GM10266 (cell line): ENCODE measurements around the gene SIK3.

Experiments
- DNase-seq: peaks from one replicate; pipeline ENCODE4 v3.0.0; 2012; ENCODE audit errors: extremely low spot score
- TF ChIP-seq, protein P1 (sequence below): IDR thresholded peaks from 2 replicates; pipeline ENCODE4 v1.5.1; 2012; ENCODE audit warnings: mild to moderate bottlenecking, low read depth; ENCODE audit not compliant: control insufficient read depth, insufficient read depth; ENCODE audit errors: missing control alignments

The SIK3 gene

DNA sequence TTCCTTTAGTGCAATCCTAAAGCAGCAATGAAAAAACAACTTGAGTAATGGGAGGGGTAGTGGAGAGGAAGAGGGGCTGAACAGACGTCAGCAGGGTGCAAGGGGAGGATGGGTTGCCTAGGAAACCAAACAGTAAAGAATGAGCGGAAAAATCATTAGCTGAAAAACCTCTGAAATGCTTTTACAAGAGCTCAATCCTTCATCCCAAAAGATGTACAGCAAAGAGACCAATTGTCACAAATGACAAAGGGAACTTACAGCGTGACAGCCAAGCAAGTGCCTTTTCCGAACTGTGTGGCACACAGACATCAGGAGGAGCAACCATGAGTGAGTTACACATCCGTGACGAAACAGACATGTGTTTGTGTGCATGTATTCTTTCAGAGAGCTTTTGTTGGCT, 104.6 kb downstream of the SIK3 start:
- DNase-seq = no peak
- TF ChIP-seq, protein P1, sequence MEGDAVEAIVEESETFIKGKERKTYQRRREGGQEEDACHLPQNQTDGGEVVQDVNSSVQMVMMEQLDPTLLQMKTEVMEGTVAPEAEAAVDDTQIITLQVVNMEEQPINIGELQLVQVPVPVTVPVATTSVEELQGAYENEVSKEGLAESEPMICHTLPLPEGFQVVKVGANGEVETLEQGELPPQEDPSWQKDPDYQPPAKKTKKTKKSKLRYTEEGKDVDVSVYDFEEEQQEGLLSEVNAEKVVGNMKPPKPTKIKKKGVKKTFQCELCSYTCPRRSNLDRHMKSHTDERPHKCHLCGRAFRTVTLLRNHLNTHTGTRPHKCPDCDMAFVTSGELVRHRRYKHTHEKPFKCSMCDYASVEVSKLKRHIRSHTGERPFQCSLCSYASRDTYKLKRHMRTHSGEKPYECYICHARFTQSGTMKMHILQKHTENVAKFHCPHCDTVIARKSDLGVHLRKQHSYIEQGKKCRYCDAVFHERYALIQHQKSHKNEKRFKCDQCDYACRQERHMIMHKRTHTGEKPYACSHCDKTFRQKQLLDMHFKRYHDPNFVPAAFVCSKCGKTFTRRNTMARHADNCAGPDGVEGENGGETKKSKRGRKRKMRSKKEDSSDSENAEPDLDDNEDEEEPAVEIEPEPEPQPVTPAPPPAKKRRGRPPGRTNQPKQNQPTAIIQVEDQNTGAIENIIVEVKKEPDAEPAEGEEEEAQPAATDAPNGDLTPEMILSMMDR = no peak

DNA sequence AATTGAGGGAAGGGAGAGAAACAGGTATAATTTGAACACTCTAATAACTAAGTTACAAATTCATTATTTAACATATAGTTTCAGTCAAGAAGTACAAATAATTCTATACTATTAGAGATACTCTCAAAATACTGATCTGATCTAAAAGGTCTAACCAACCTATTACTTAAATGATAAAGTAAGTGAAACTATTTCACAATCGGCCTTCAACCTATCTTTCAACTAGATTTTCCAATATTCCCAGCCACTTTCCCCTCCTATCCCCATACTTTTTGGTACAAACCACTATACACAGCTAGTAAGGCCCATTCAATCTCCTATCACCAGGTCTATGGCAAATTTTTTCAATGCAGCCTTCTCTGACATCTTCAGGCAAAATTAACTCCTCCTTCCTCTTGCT, 106.7 kb downstream of the SIK3 start:
- TF ChIP-seq, protein P1 = no peak

DNA sequence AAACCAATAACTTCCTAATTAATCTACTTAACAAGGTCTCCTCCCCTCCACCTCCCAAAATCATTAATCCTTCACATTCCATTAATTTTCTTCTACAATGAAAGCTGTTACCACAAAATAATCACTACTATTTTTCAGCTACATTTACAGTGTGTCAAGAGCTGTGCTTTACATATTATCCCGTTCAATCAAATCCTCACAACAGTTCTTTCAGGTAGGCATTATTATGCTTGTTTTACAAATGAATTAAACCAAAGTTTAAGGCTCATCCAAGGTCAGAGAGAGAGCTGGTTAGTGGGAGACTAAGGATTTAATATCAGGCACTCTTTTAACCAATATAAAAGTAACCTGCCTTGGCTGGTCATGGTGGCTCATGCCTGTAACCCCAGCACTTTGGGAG, 107.4 kb downstream of the SIK3 start:
- TF ChIP-seq, protein P1 = no peak
- no peak for DNase-seq

More for the DNA sequence above, 106.7 kb downstream of the SIK3 start:
- no peak for DNase-seq

DNA sequence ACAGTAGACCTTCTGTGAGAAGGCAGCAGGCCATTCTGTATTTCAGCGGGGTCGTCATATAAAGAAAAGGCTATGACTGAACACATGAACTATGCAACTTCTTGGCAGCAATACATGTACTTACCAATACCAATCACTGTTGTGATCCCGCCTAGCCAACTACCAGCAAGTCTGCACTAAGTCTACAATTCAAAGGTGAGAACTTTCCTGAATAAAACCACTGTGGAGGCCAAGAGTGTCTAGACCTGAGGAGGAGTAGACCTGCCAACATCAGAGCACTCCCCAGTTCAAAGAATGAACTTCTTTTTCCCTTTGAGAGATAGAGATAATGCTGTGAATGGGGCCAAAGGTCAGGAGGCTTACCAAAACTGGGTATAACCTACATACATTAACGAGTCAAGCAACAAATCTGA, 108.2 kb downstream of the SIK3 start:
- TF ChIP-seq, protein P1 = no peak
- DNase-seq = no peak

DNA sequence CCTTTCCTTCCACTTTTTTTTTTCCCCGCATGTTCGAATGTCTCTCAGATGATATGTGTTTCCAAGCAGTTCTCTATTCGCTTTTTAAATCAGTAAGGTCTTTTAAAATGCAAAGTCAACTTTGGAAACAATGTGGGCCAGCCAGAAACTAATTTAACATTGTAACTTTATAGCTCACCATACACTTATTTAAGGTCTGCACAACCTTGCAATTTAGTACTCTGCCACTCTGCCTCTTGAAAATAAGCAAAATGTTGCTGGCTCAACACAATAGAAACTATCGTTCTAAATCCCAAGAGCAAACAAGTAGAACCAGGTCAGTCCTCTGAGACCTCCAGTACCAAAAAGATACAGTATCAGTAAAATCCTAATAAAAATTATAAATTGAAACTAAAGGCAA, 109.0 kb downstream of the SIK3 start:
- DNase-seq = no peak
- TF ChIP-seq, protein P1 = no peak

DNA sequence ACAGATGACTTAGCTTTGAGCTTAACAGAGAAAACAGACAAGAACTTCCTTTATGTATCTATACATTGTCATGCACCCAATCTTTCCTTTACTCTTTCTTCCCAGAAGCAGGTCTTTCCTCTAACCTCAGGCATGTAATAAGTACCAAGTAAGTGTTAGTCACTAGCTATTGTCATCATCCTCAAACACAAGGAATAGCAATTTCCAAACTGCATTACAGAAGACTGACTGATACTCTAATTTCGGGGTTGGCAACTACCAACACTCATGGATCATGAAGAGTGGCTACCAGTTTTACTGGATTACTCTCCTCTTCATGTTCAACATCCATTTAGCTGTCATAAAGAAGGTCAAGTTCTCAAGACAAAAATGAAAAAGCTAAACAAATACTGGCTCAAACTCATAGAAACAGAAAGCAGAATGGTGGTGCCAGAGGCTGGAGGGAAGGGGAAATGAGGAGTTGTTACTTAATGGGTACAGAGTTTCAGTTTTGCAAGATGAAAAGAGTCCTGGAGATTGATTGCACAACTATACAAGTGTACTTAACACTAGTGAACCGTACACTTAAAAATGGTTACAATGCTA, 111.6 kb downstream of the SIK3 start:
- no peak for DNase-seq
- TF ChIP-seq, protein P1 = no peak

DNA sequence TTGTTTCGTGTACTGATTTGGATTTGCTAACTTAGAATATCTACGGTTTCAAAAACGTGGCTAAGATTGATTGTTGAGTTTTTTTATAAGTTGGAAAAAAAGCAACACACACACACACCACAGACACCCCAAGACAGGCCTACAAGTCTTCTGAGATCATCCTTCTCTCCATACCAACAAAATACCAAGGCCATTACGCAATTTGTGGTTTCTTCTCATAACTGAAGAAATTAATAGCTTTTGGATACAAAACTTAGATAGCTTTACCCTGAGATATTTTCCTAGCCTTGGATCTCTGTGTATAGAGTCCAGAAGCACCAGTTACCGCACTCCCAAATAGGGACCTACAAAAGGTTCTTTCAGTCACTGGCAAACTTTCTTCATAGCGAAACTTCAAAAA, 113.6 kb downstream of the SIK3 start:
- no peak for DNase-seq
- TF ChIP-seq, protein P1 = no peak
